ENCODE results near the gene KLHL22. TPM values are rescaled to one million over a fixed set of nuclear protein-coding genes. Genes with fewer than 3 reads are reported as not detected.
"Not testable (repeated sequence)": the region's sequence is repeated elsewhere in the genome, so short reads cannot be mapped to it uniquely, and the experiment has no call there.

KLHL22 gene
- polyA plus RNA-seq, 1 experiment = 30.2 TPM

DNA sequence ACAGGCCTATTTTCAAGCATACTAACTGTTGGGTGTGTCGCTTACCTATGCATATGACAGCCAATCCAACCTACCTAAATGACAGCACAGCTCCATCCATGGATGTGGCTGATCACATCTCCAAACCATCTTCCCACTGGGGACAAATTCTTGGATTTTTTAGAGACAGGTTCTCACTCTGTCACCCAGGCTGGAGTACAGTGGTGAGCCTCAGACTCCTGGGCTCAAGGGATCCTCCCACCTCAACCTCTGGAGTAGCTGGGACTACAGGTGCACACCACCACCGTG, 76.0 kb downstream of the KLHL22 start:
- Histone ChIP-seq H3K9me3 (ENCODE audit: control insufficient read depth, insufficient read depth, low read length) (no peaks in the 10 kb centered on the region; the same call in 1 of the 2 replicates), H3K4me3 (ENCODE audit: low read depth, low read length) (no peak overlapping the region), H3K27ac (ENCODE audit: low read depth, low read length) (no peak overlapping the region), H3K27me3 (ENCODE audit: control insufficient read depth, insufficient read depth, low read length) (no peaks in the 10 kb centered on the region)
- TF ChIP-seq, protein P1, sequence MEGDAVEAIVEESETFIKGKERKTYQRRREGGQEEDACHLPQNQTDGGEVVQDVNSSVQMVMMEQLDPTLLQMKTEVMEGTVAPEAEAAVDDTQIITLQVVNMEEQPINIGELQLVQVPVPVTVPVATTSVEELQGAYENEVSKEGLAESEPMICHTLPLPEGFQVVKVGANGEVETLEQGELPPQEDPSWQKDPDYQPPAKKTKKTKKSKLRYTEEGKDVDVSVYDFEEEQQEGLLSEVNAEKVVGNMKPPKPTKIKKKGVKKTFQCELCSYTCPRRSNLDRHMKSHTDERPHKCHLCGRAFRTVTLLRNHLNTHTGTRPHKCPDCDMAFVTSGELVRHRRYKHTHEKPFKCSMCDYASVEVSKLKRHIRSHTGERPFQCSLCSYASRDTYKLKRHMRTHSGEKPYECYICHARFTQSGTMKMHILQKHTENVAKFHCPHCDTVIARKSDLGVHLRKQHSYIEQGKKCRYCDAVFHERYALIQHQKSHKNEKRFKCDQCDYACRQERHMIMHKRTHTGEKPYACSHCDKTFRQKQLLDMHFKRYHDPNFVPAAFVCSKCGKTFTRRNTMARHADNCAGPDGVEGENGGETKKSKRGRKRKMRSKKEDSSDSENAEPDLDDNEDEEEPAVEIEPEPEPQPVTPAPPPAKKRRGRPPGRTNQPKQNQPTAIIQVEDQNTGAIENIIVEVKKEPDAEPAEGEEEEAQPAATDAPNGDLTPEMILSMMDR (IDR thresholded peaks at IDR 0.05; ENCODE audit: low read depth, low read length) = no peak
- no peak for DNase-seq (ENCODE audit: low read depth, low spot score)
- ChIA-PET CTCF (interaction anchor here (0.6 to 3.7 kb wide), 4 partner anchors 16 to 89 kb away, joined by 4 to 155 read pairs (median 6); no protein-coding TSS in a partner anchor), POLR2A (no interaction called here)

- peak; percentile 65 for DNase-seq (ENCODE audit: low read depth, low spot score)
- Histone ChIP-seq H3K27ac (ENCODE audit: low read depth, low read length) (peak overlapping the region; percentile 57), H3K4me3 (ENCODE audit: low read depth, low read length) (peak overlapping the region; percentile 56), H3K27me3 (ENCODE audit: control insufficient read depth, insufficient read depth, low read length) (no peaks in the 10 kb centered on the region), H3K9me3 (ENCODE audit: control insufficient read depth, insufficient read depth, low read length) (no peaks in the 10 kb centered on the region; the same call in 1 of the 2 replicates)
- POLR2A ChIA-PET = interaction anchor here (0.6 to 1.2 kb wide), 6 partner anchors 12 to 138 kb away, joined by 3 to 9 read pairs (median 5); no protein-coding TSS in a partner anchor
- TF ChIP-seq, protein P1 (IDR thresholded peaks at IDR 0.05; ENCODE audit: low read depth, low read length) = peak; percentile 89
- CTCF ChIA-PET = interaction anchor here (0.5 to 3.7 kb wide), 47 partner anchors 8 to 1354 kb away, joined by 3 to 155 read pairs (median 5); partner anchors contain the start of gene ZNF74
Measured at GRCh38 chr22:20418211-20418788, 77.3 kb downstream of the KLHL22 start.

DNA sequence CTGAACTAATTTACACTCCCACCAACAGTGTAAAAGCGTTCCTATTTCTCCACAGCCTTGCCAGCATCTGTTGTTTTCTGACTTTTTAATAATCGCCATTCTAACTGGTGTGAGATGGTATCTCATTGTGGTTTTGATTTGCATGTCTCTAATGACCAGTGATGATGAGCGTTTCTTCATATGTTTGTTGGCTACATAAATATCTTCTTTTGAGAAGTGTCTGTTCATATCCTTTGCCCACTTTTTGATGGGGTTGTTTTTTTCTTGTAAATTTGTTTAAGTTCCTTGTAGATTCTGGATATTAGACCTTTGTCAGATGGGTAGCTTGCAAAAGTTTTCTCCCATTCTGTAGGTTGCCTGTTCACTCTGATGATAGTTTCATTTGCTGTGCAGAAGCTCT, 79.9 kb downstream of the KLHL22 start:
- DNase-seq (ENCODE audit: low read depth, low spot score); H3K27me3 ChIP-seq (ENCODE audit: control insufficient read depth, insufficient read depth, low read length); H3K9me3 ChIP-seq (ENCODE audit: control insufficient read depth, insufficient read depth, low read length); H3K27ac ChIP-seq (ENCODE audit: low read depth, low read length); H3K4me3 ChIP-seq (ENCODE audit: low read depth, low read length); POLR2A ChIA-PET; CTCF ChIA-PET: not testable (repeated sequence)

DNA sequence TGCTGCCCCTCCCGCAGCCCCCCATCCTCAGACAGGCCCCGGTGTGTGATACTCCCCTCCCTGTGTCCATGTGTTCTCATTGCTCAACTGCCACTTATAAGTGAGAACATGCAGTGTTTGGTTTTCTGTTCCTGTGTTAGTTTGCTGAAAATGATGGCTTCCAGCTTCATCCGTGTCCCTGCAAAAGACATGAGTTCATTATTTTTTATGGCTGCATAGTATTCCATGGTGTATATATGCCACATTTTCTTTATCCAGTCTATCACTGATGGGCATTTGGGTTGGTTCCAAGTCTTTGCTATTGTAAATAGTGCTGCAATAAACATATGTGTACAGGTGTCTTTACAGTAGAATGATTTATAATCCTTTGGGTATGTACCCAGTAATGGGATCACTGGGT, 80.4 kb downstream of the KLHL22 start:
- CTCF ChIA-PET; H3K4me3 ChIP-seq (ENCODE audit: low read depth, low read length); DNase-seq (ENCODE audit: low read depth, low spot score); H3K27ac ChIP-seq (ENCODE audit: low read depth, low read length); H3K27me3 ChIP-seq (ENCODE audit: control insufficient read depth, insufficient read depth, low read length); H3K9me3 ChIP-seq (ENCODE audit: control insufficient read depth, insufficient read depth, low read length); POLR2A ChIA-PET: not testable (repeated sequence)

- Histone ChIP-seq H3K4me3 (ENCODE audit: low read depth, low read length) (no peak overlapping the region), H3K27me3 (ENCODE audit: control insufficient read depth, insufficient read depth, low read length) (no peaks in the 10 kb centered on the region), H3K9me3 (ENCODE audit: control insufficient read depth, insufficient read depth, low read length) (no peaks in the 10 kb centered on the region), H3K27ac (ENCODE audit: low read depth, low read length) (no peak overlapping the region)
- no peak for DNase-seq (ENCODE audit: low read depth, low spot score)
- POLR2A ChIA-PET = no interaction called here
- TF ChIP-seq, protein P1 (IDR thresholded peaks at IDR 0.05; ENCODE audit: low read depth, low read length) = no peak
- CTCF ChIA-PET = no interaction called here
Measured at GRCh38 chr22:20414450-20414849, 81.1 kb downstream of the KLHL22 start.

GRCh38 chr22:20414059-20414440, 81.5 kb downstream of the KLHL22 start:
- no peaks in the 10 kb centered on the region for H3K9me3 ChIP-seq (ENCODE audit: control insufficient read depth, insufficient read depth, low read length)
- no peak overlapping the region for H3K4me3 ChIP-seq (ENCODE audit: low read depth, low read length)
- H3K27me3 ChIP-seq (ENCODE audit: control insufficient read depth, insufficient read depth, low read length) = no peaks in the 10 kb centered on the region
- TF ChIP-seq, protein P1 (IDR thresholded peaks at IDR 0.05; ENCODE audit: low read depth, low read length) = no peak
- ChIA-PET POLR2A (no interaction called here), CTCF (interaction anchor here (0.9 kb wide), 1 partner anchor 14 kb away, joined by 3 read pairs; no protein-coding TSS in a partner anchor)
- DNase-seq (ENCODE audit: low read depth, low spot score) = no peak
- no peak overlapping the region for H3K27ac ChIP-seq (ENCODE audit: low read depth, low read length)

All from AG04450 (cell line).